ENCODE data around the gene WAC.
A peak's percentile ranks its signal among the peaks of the same experiment; 100 is the strongest.
"Not testable (repeated sequence)": the region's sequence is repeated elsewhere in the genome, so short reads cannot be mapped to it uniquely, and the experiment has no call there.

The WAC gene

GRCh38 chr10:28569506-28570159, 36.7 kb downstream of the WAC start:
- ATAC-seq: peak; percentile 76 to 78

- peak; percentile 41 to 52 for ATAC-seq
Measured at GRCh38 chr10:28570598-28570997, 37.7 kb downstream of the WAC start.

- no peak for ATAC-seq
Measured at GRCh38 chr10:28571265-28571664, 38.3 kb downstream of the WAC start.

- ATAC-seq: not testable (repeated sequence)
Measured at GRCh38 chr10:28574214-28574613, 41.3 kb downstream of the WAC start.

- ATAC-seq: no peak
Measured at GRCh38 chr10:28575852-28576251, 42.9 kb downstream of the WAC start.

GRCh38 chr10:28577506-28577905, 44.6 kb downstream of the WAC start:
- no peak for ATAC-seq

GRCh38 chr10:28578454-28578853, 45.5 kb downstream of the WAC start:
- no peak for ATAC-seq

- no peak for ATAC-seq
Measured at GRCh38 chr10:28580825-28581224, 47.9 kb downstream of the WAC start.

- ATAC-seq: peak; percentile 48 to 67
Measured at GRCh38 chr10:28581916-28582315, 49.0 kb downstream of the WAC start.

GRCh38 chr10:28585076-28585475, 52.2 kb downstream of the WAC start:
- no peak for ATAC-seq

GRCh38 chr10:28586176-28586575, 53.3 kb downstream of the WAC start:
- no peak for ATAC-seq

- ATAC-seq: no peak
Measured at GRCh38 chr10:28587270-28587969, 54.5 kb downstream of the WAC start.

- no peak for ATAC-seq
Measured at GRCh38 chr10:28587970-28588290, 55.0 kb downstream of the WAC start.

GRCh38 chr10:28592953-28593352, 60.0 kb downstream of the WAC start:
- ATAC-seq: peak; percentile 63 to 66

GRCh38 chr10:28593811-28594210, 60.9 kb downstream of the WAC start:
- ATAC-seq: no peak

- ATAC-seq: no peak
Measured at GRCh38 chr10:28594406-28594805, 61.5 kb downstream of the WAC start.

GRCh38 chr10:28595613-28596012, 62.7 kb downstream of the WAC start:
- no peak for ATAC-seq

- no peak for ATAC-seq
Measured at GRCh38 chr10:28600056-28600455, 67.1 kb downstream of the WAC start.

- no peak for ATAC-seq
Measured at GRCh38 chr10:28601012-28601411, 68.1 kb downstream of the WAC start.

- ATAC-seq: no peak
Measured at GRCh38 chr10:28604567-28605536, 71.9 kb downstream of the WAC start.

GRCh38 chr10:28606568-28606967, 73.7 kb downstream of the WAC start:
- no peak for ATAC-seq

- ATAC-seq: not testable (repeated sequence)
Measured at GRCh38 chr10:28609636-28610035, 76.7 kb downstream of the WAC start.

- ATAC-seq: no peak
Measured at GRCh38 chr10:28612877-28613276, 80.0 kb downstream of the WAC start.

GRCh38 chr10:28616514-28616913, 83.6 kb downstream of the WAC start:
- ATAC-seq: no peak

Data from activated CD4-positive, CD25-positive, alpha-beta regulatory T cell treated with anti-CD3 and anti-CD28 coated beads, Interleukin-2, amount 50 U/mL, for 24 hours (primary cell).